Naive thymus-derived CD4-positive, alpha-beta T cell (primary cell): ENCODE results near the gene FSIP1. TPM values are rescaled to one million over a fixed set of nuclear protein-coding genes. Genes with fewer than 3 reads are reported as not detected.

Source experiments
- ATAC-seq: fragments of 150-1000 bp; cut with Tn5 transposase; 2 replicates; pipeline ENCODE4 v1.10.0; 2021; ENCODE audit warnings: mild to moderate bottlenecking, moderate library complexity
- CTCF ChIA-PET: fragments of 350-600 bp; sonication (Branson Sonifier 250); formaldehyde crosslinking; loops from one replicate; lab custom pipeline; 2021; ENCODE audit warnings: antibody characterized with exemption; lab: Charles Lee
- POLR2A ChIA-PET: fragments of 350-600 bp; sonication (Branson Sonifier 250); formaldehyde crosslinking; loops from one replicate; lab custom pipeline; 2021; ENCODE audit warnings: antibody characterized with exemption, inconsistent platforms; lab: Charles Lee
- DNase-seq, 9 donors: peaks; one replicate each; pipeline versions ENCODE4 v3.0.0 to v3.0.0-alpha.2; 2020 to 2022; ENCODE audit warnings: mixed read lengths in 1 of 9
- H3K27ac ChIP-seq: one replicate; pipeline ENCODE4 v1.7.0; 2013; ENCODE audit warnings: mild to moderate bottlenecking, low read depth, low read length, moderate library complexity
- H3K27me3 ChIP-seq, 2 donors: one replicate each; pipeline ENCODE4 v1.7.0; 2013; ENCODE audit warnings: low read length in 2 of 2, mild to moderate bottlenecking in 2 of 2, moderate library complexity in 2 of 2; ENCODE audit not compliant: control insufficient read depth in 2 of 2, insufficient read depth in 2 of 2
- H3K36me3 ChIP-seq, 3 experiments: 1 replicate in 2 of 3; 2 replicates in 1 of 3; pipeline ENCODE4 v1.7.0; 2013; ENCODE audit warnings: low read length in 3 of 3, mild to moderate bottlenecking in 3 of 3, moderate library complexity in 1 of 3; ENCODE audit not compliant: insufficient read depth in 3 of 3, control insufficient read depth in 2 of 3
- H3K4me1 ChIP-seq, 2 donors: one replicate each; pipeline ENCODE4 v1.7.0; 2013; ENCODE audit warnings: low read length in 2 of 2, mild to moderate bottlenecking in 2 of 2, moderate library complexity in 1 of 2; ENCODE audit not compliant: control insufficient read depth in 2 of 2, insufficient read depth in 2 of 2
- H3K4me3 ChIP-seq: 2 replicates; pipeline ENCODE4 v1.7.0; 2013; ENCODE audit warnings: mild to moderate bottlenecking, low read length
- H3K9me3 ChIP-seq, 3 experiments: 1 replicate in 2 of 3; 2 replicates in 1 of 3; pipeline ENCODE4 v1.7.0; 2013; ENCODE audit warnings: low read length in 3 of 3; ENCODE audit not compliant: control insufficient read depth in 2 of 3
- H3K27ac Mint-ChIP-seq, 9 donors: one replicate each; pipeline ENCODE4 v1.8.0; 2020 to 2022; ENCODE audit warnings: mixed read lengths in 9 of 9, mild to moderate bottlenecking in 8 of 9, moderate library complexity in 5 of 9, inconsistent platforms in 2 of 9
- H3K27me3 Mint-ChIP-seq, 5 donors: one replicate each; pipeline ENCODE4 v1.8.0; 2021 to 2022; ENCODE audit warnings: mixed read lengths in 5 of 5, mild to moderate bottlenecking in 1 of 5
- H3K36me3 Mint-ChIP-seq, 5 donors: one replicate each; pipeline ENCODE4 v1.8.0; 2020 to 2022; ENCODE audit warnings: mixed read lengths in 5 of 5, mild to moderate bottlenecking in 3 of 5, inconsistent platforms in 1 of 5
- H3K4me1 Mint-ChIP-seq, 7 donors: one replicate each; pipeline ENCODE4 v1.8.0; 2020 to 2022; ENCODE audit warnings: mixed read lengths in 7 of 7, mild to moderate bottlenecking in 3 of 7, inconsistent platforms in 1 of 7
- H3K4me3 Mint-ChIP-seq, 10 donors: one replicate each; pipeline ENCODE4 v1.8.0; 2020 to 2022; ENCODE audit warnings: mild to moderate bottlenecking in 10 of 10, mixed read lengths in 10 of 10, moderate library complexity in 6 of 10, inconsistent platforms in 2 of 10
- H3K9me3 Mint-ChIP-seq, 11 donors: one replicate each; pipeline ENCODE4 v1.8.0; 2020 to 2022; ENCODE audit warnings: mixed read lengths in 11 of 11, mild to moderate bottlenecking in 4 of 11, inconsistent platforms in 1 of 11, moderate library complexity in 1 of 11
- intact Hi-C, 2 donors: fragments of 100-400 bp; cut with micrococcal nuclease; formaldehyde crosslinking; loops; one replicate each; pipeline ENCODE4 v1.15.1; 2023
- polyA plus RNA-seq, 2 donors: library from polyadenylated mRNA; unstranded; fragments of 300-500 nt; fragmentation: Illumina TruSeq; gene quantifications; one replicate each; pipeline ENCODE4 v1.2.3, GENCODE V29; 2021
- total RNA-seq, 6 experiments: library from RNA in 5 of 6; stranded (reverse) in 5 of 6; gene quantifications; 1 replicate in 5 of 6; 2 replicates in 1 of 6; pipeline ENCODE4 v1.2.3 and lab custom pipeline; 2021 to 2026

FSIP1 gene
- total and polyA plus RNA-seq, 7 experiments from 2014 or later: 0.14 to 0.51 (median 0.26) TPM; not detected in 1

GRCh38 chr15:39697509-39697908 is 85.1 kb downstream of the FSIP1 start:
- Histone ChIP-seq H3K27ac (no peak overlapping the region), H3K36me3 (no peaks in the 10 kb centered on the region), H3K27me3 (no peaks in the 10 kb centered on the region), H3K4me1 (no peaks in the 10 kb centered on the region), H3K9me3 (no peaks in the 10 kb centered on the region), H3K4me3 (no peak overlapping the region)
- no peak for ATAC-seq
- peaks cover 0 to 3% (median 0%) of the 10 kb centered on the region in 7 donors for H3K4me1 Mint-ChIP-seq
- POLR2A ChIA-PET: no interaction called here
- H3K9me3 Mint-ChIP-seq: no peaks in the 10 kb centered on the region
- H3K27me3 Mint-ChIP-seq: peaks cover 0 to 41% (median 5%) of the 10 kb centered on the region in 5 donors
- H3K27ac Mint-ChIP-seq: no peak overlapping the region
- H3K4me3 Mint-ChIP-seq: no peak overlapping the region
- CTCF ChIA-PET: no interaction called here
- intact Hi-C loops: no loop called here
- H3K36me3 Mint-ChIP-seq: no peaks in the 10 kb centered on the region
- DNase-seq: no peak

- ATAC-seq (no peak), DNase-seq (no peak)
- no peak overlapping the region for H3K27ac Mint-ChIP-seq
- Histone ChIP-seq H3K4me3 (no peak overlapping the region), H3K9me3 (no peaks in the 10 kb centered on the region), H3K4me1 (no peaks in the 10 kb centered on the region), H3K27ac (no peak overlapping the region), H3K27me3 (no peaks in the 10 kb centered on the region), H3K36me3 (no peaks in the 10 kb centered on the region)
- ChIA-PET POLR2A (no interaction called here), CTCF (no interaction called here)
- H3K4me1 Mint-ChIP-seq: peaks cover 0 to 2% (median 0%) of the 10 kb centered on the region in 7 donors
- H3K36me3 Mint-ChIP-seq: no peaks in the 10 kb centered on the region
- no peak overlapping the region for H3K4me3 Mint-ChIP-seq
- intact Hi-C loops: no loop called here
- H3K9me3 Mint-ChIP-seq: no peaks in the 10 kb centered on the region
- peaks cover 0 to 43% (median 7%) of the 10 kb centered on the region in 5 donors for H3K27me3 Mint-ChIP-seq
Observed at GRCh38 chr15:39695793-39696192, 86.8 kb downstream of the FSIP1 start.

GRCh38 chr15:39692356-39693327 is 90.0 kb downstream of the FSIP1 start:
- Mint-ChIP-seq H3K27me3 (peaks cover 0 to 30% (median 7%) of the 10 kb centered on the region in 5 donors), H3K36me3 (no peaks in the 10 kb centered on the region), H3K27ac (no peak overlapping the region), H3K4me1 (peaks cover 0 to 2% (median 0%) of the 10 kb centered on the region in 7 donors), H3K9me3 (no peaks in the 10 kb centered on the region), H3K4me3 (no peak overlapping the region)
- ChIA-PET POLR2A (no interaction called here), CTCF (no interaction called here)
- Histone ChIP-seq H3K4me1 (no peaks in the 10 kb centered on the region), H3K4me3 (no peak overlapping the region), H3K27me3 (no peaks in the 10 kb centered on the region), H3K27ac (no peak overlapping the region), H3K9me3 (no peaks in the 10 kb centered on the region), H3K36me3 (no peaks in the 10 kb centered on the region)
- ATAC-seq: no peak
- DNase-seq: no peak
- intact Hi-C loops: no loop called here

GRCh38 chr15:39690881-39691634 is 91.6 kb downstream of the FSIP1 start:
- intact Hi-C loops: no loop called here
- Mint-ChIP-seq H3K36me3 (no peaks in the 10 kb centered on the region), H3K4me1 (peaks cover 0 to 2% (median 0%) of the 10 kb centered on the region in 7 donors), H3K4me3 (no peak overlapping the region), H3K27ac (no peak overlapping the region), H3K9me3 (no peaks in the 10 kb centered on the region), H3K27me3 (peaks cover 0 to 24% (median 7%) of the 10 kb centered on the region in 5 donors)
- ATAC-seq (no peak), DNase-seq (no peak)
- Histone ChIP-seq H3K36me3 (no peaks in the 10 kb centered on the region), H3K4me1 (no peaks in the 10 kb centered on the region), H3K9me3 (no peaks in the 10 kb centered on the region), H3K27ac (no peak overlapping the region), H3K4me3 (no peak overlapping the region), H3K27me3 (no peaks in the 10 kb centered on the region)
- ChIA-PET POLR2A (no interaction called here), CTCF (no interaction called here)

- CTCF ChIA-PET: no interaction called here
- Histone ChIP-seq H3K36me3 (no peaks in the 10 kb centered on the region), H3K9me3 (no peaks in the 10 kb centered on the region), H3K4me3 (no peak overlapping the region), H3K4me1 (no peaks in the 10 kb centered on the region), H3K27ac (no peak overlapping the region), H3K27me3 (no peaks in the 10 kb centered on the region)
- Mint-ChIP-seq H3K27ac (no peak overlapping the region), H3K9me3 (no peaks in the 10 kb centered on the region), H3K36me3 (no peaks in the 10 kb centered on the region), H3K4me1 (peaks cover 0 to 2% (median 0%) of the 10 kb centered on the region in 7 donors), H3K4me3 (no peak overlapping the region), H3K27me3 (peaks cover 0 to 29% (median 5%) of the 10 kb centered on the region in 5 donors)
- no peak for DNase-seq
- no peak for ATAC-seq
- POLR2A ChIA-PET: no interaction called here
- intact Hi-C loops: loop anchor here (2.0 to 10.0 kb wide), 6 partner anchors 65 to 734 kb away; partner anchors contain the start of gene THBS1 (in 1 of the 2)
Observed at GRCh38 chr15:39687965-39688364, 94.7 kb downstream of the FSIP1 start.

GRCh38 chr15:39685999-39686613 is 96.5 kb downstream of the FSIP1 start:
- H3K27ac Mint-ChIP-seq: no peak overlapping the region
- H3K4me1 ChIP-seq: no peaks in the 10 kb centered on the region
- ATAC-seq: peak; percentile 51
- H3K9me3 ChIP-seq: no peaks in the 10 kb centered on the region
- no peaks in the 10 kb centered on the region for H3K36me3 Mint-ChIP-seq
- no peak overlapping the region for H3K4me3 Mint-ChIP-seq
- H3K27me3 ChIP-seq: no peaks in the 10 kb centered on the region
- POLR2A ChIA-PET: no interaction called here
- H3K4me1 Mint-ChIP-seq: peaks cover 0 to 5% (median 0%) of the 10 kb centered on the region in 7 donors
- intact Hi-C loops: loop anchor here (1.0 to 10.0 kb wide), 9 partner anchors 63 to 736 kb away; partner anchors contain the start of gene THBS1 (in 1 of the 2)
- H3K27me3 Mint-ChIP-seq: peaks cover 0 to 15% (median 0%) of the 10 kb centered on the region in 5 donors
- CTCF ChIA-PET: interaction anchor here (1.0 to 2.0 kb wide), 4 partner anchors 14 to 187 kb away, joined by 3 to 10 read pairs (median 3); no protein-coding TSS in a partner anchor
- H3K36me3 ChIP-seq: no peaks in the 10 kb centered on the region
- no peaks in the 10 kb centered on the region for H3K9me3 Mint-ChIP-seq
- H3K27ac ChIP-seq: no peak overlapping the region
- no peak overlapping the region for H3K4me3 ChIP-seq
- DNase-seq: peak in 6 of 9 donors; percentile 10 to 43 (median 33)
